ENCODE measurements around the gene DDIT3.
A peak's percentile ranks its signal among the peaks of the same experiment; 100 is the strongest.
"Not testable (repeated sequence)": the region's sequence is repeated elsewhere in the genome, so short reads cannot be mapped to it uniquely, and the experiment has no call there.

The DDIT3 gene

GRCh38 chr12:57496822-57497221 lies 23.5 kb downstream of the DDIT3 start:
- Histone ChIP-seq H3K4me1 (ENCODE audit: control insufficient read depth, insufficient read depth, low read length) (no peaks in the 10 kb centered on the region), H3K36me3 (ENCODE audit: control insufficient read depth, insufficient read depth, low read length) (peaks cover 45% of the 10 kb centered on the region), H3K9me3 (ENCODE audit: control insufficient read depth, low read length) (no peaks in the 10 kb centered on the region), H3K27me3 (ENCODE audit: control insufficient read depth, insufficient read depth, low read length, poor library complexity, severe bottlenecking) (no peaks in the 10 kb centered on the region), H3K4me3 (ENCODE audit: insufficient read depth, low read depth, low read length) (no peak overlapping the region), H3K27ac (ENCODE audit: insufficient read depth, low read depth, low read length, poor library complexity, severe bottlenecking) (no peak overlapping the region)

DNA sequence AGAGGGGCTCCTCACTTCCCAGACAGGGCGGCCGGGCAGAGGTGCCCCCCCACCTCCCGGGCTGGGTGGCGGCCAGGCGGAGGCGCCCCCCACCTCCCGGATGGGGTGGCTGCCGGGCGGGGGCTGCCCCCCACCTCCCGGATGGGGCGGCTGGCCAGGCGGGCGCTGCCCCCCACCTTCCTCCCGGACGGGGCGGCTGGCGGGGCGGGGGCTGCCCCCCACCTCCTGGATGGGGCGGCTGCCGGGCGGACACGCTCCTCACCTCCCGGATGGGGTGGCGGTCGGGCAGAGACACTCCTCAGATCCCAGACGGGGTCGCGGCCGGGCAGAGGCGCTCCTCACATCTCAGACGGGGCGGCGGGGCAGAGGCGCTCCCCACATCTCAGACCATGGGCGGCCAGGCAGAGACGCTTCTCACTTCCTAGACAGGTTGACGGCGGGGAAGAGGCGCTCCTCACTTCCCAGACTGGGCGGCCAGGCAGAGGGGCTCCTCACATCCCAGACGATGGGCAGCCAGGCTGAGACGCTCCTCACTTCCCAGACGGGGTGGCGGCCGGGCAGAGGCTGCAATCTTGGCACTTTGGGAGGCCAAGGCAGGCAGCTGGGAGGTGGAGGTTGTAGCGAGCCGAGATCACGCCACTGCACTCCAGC lies 25.1 kb downstream of the DDIT3 start:
- 93 to 94% methylated on average over 46 to 48 of the region's 48 CpGs for WGBS, 2 experiments
- not testable (repeated sequence) for H3K9me3 ChIP-seq (ENCODE audit: control insufficient read depth, low read length); H3K27me3 ChIP-seq (ENCODE audit: control insufficient read depth, insufficient read depth, low read length, poor library complexity, severe bottlenecking); H3K27ac ChIP-seq (ENCODE audit: insufficient read depth, low read depth, low read length, poor library complexity, severe bottlenecking); H3K4me3 ChIP-seq (ENCODE audit: insufficient read depth, low read depth, low read length); H3K4me1 ChIP-seq (ENCODE audit: control insufficient read depth, insufficient read depth, low read length)
- H3K36me3 ChIP-seq (ENCODE audit: control insufficient read depth, insufficient read depth, low read length) = peaks cover 45% of the 10 kb centered on the region

DNA sequence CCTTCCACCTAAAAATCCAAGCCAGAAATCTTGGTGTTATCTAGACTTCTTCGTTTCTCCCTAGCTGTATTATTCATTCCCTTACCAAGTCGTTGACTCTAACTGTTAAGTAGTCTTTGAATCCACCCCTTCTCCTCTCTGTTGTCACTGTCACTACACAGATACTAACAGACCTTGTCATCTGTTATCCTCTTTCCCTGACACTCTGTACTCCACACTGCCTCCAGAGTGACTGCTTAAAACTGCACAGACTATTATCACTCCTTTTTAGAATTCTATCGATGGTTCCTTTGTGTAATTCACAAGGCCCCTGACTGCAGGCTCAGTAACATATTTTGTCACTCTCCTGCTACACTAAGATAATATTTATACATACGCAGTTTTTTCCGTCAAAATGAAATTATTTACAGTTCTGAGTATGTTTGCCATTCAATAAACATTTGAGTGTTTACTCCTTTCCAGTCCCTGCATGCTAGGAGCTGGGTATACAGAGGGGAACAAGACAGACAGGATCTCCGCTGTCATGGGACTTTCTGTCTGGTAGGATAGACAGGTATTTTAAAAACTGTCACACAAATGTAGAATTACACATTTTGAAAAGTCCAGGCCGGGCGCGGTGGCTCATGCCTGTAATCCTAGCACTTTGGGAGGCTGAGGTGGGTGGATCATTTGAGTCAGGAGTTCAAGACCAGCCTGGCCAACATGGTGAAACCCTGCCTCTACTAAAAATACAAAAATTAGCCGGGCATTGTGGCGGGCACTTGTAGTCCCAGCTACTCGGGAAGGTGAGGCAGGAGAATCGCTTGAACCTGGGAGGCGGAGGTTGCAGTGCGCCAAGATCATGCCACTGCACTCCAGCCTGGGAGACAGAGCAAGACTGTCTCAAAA lies 28.7 kb downstream of the DDIT3 start:
- 94 to 95% methylated on average over 15 of the region's 15 CpGs for WGBS, 2 experiments
- H3K9me3 ChIP-seq (ENCODE audit: control insufficient read depth, low read length) = no peaks in the 10 kb centered on the region
- H3K27me3 ChIP-seq (ENCODE audit: control insufficient read depth, insufficient read depth, low read length, poor library complexity, severe bottlenecking) = no peaks in the 10 kb centered on the region
- H3K27ac ChIP-seq (ENCODE audit: insufficient read depth, low read depth, low read length, poor library complexity, severe bottlenecking) = no peak overlapping the region
- H3K4me3 ChIP-seq (ENCODE audit: insufficient read depth, low read depth, low read length) = no peak overlapping the region
- H3K4me1 ChIP-seq (ENCODE audit: control insufficient read depth, insufficient read depth, low read length) = peaks cover 7% of the 10 kb centered on the region
- peaks cover 24% of the 10 kb centered on the region for H3K36me3 ChIP-seq (ENCODE audit: control insufficient read depth, insufficient read depth, low read length)

- Histone ChIP-seq H3K4me3 (ENCODE audit: insufficient read depth, low read depth, low read length) (no peak overlapping the region), H3K27me3 (ENCODE audit: control insufficient read depth, insufficient read depth, low read length, poor library complexity, severe bottlenecking) (no peaks in the 10 kb centered on the region), H3K36me3 (ENCODE audit: control insufficient read depth, insufficient read depth, low read length) (peaks cover 24% of the 10 kb centered on the region), H3K9me3 (ENCODE audit: control insufficient read depth, low read length) (no peaks in the 10 kb centered on the region), H3K4me1 (ENCODE audit: control insufficient read depth, insufficient read depth, low read length) (peaks cover 7% of the 10 kb centered on the region), H3K27ac (ENCODE audit: insufficient read depth, low read depth, low read length, poor library complexity, severe bottlenecking) (no peak overlapping the region)
- 95 to 97% methylated on average over 4 of the region's 4 CpGs for WGBS, 2 experiments
These were observed 30.2 kb downstream of the DDIT3 start for GRCh38 chr12:57490126-57490525.

DNA sequence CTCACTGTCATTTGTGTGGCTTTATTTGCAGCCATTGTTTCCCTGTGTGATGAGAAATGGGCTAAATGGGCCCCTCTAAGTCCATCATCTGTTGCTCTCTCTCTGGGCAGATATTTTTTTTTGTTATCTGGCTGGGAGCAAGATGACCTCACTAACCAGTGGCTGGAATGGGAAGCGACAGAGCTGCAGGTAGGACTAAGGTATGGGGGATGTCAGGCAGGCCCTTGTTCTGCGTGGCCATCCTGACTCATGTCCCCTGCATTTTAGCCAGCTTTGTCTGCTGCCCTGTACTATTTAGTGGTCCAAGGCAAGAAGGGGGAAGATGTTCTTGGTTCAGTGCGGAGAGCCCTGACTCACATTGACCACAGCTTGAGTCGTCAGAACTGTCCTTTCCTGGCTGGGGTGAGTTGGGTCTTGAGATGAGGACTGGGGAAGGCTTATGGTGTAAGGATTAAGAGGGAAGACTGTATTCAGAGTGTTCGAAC lies 31.1 kb downstream of the DDIT3 start:
- WGBS, 2 experiments = 91 to 95% methylated on average over 4 to 5 of the region's 5 CpGs
- H3K4me1 ChIP-seq (ENCODE audit: control insufficient read depth, insufficient read depth, low read length) = peaks cover 7% of the 10 kb centered on the region
- no peaks in the 10 kb centered on the region for H3K9me3 ChIP-seq (ENCODE audit: control insufficient read depth, low read length)
- H3K36me3 ChIP-seq (ENCODE audit: control insufficient read depth, insufficient read depth, low read length) = peaks cover 24% of the 10 kb centered on the region
- no peaks in the 10 kb centered on the region for H3K27me3 ChIP-seq (ENCODE audit: control insufficient read depth, insufficient read depth, low read length, poor library complexity, severe bottlenecking)
- peak overlapping the region; percentile 85 for H3K4me3 ChIP-seq (ENCODE audit: insufficient read depth, low read depth, low read length)
- no peak overlapping the region for H3K27ac ChIP-seq (ENCODE audit: insufficient read depth, low read depth, low read length, poor library complexity, severe bottlenecking)

GRCh38 chr12:57488402-57489156 lies 31.7 kb downstream of the DDIT3 start:
- peak overlapping the region; percentile 78 for H3K27ac ChIP-seq (ENCODE audit: insufficient read depth, low read depth, low read length, poor library complexity, severe bottlenecking)
- 32 to 35% methylated on average over 11 of the region's 11 CpGs for WGBS, 2 experiments

DNA sequence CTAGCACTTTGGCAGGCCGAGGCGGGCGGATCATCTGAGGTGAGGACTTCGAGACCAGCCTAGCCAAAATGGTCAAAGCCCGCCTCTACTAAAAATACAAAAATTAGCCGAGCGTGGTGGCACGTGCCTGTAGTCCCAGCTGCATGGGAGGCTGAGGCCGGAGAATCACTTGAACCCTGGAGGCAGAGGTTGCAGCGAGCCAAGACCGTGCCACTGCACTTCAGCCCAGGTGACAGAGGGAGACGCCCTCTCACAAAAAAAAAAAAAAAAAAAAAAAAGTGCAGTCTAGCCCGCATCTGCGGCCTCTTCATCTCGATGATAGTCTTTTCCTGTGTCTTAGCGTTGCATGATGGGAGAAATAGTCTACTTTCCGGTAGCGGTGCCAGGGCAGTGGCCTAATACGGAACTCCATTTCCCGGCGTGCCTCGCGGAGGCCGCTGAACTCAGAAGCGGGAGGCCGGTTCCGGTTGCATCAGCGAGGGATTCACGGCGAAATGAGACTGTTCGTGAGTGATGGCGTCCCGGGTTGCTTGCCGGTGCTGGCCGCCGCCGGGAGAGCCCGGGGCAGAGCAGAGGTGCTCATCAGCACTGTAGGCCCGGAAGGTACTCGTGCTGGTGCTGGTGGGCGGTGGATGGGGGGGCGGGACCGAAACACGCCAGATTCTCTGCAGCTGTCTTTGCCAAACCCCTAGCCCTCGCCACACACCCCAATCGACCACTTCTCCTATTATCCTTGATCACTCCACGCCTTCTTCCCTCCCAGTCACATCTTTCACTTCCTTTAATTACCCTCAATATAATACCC lies 32.5 kb downstream of the DDIT3 start, which contains the start of gene MARS1:
MARS1 (plus strand) TSS at position 472 of the 805 bp plus-strand sequence; CDS start at position 495, 23 bp downstream.
- Histone ChIP-seq H3K9me3 (ENCODE audit: control insufficient read depth, low read length) (no peaks in the 10 kb centered on the region), H3K27me3 (ENCODE audit: control insufficient read depth, insufficient read depth, low read length, poor library complexity, severe bottlenecking) (no peaks in the 10 kb centered on the region), H3K36me3 (ENCODE audit: control insufficient read depth, insufficient read depth, low read length) (peaks cover 21% of the 10 kb centered on the region), H3K27ac (ENCODE audit: insufficient read depth, low read depth, low read length, poor library complexity, severe bottlenecking) (peak within 1 kb of the TSS; percentile 78), H3K4me1 (ENCODE audit: control insufficient read depth, insufficient read depth, low read length) (peaks cover 7% of the 10 kb centered on the region), H3K4me3 (ENCODE audit: insufficient read depth, low read depth, low read length) (peak within 1 kb of the TSS; percentile 85)
- WGBS, 2 experiments = 15% methylated on average over 47 of the region's 47 CpGs

More at GRCh38 chr12:57488402-57489156, 31.7 kb downstream of the DDIT3 start:
- H3K4me3 ChIP-seq (ENCODE audit: insufficient read depth, low read depth, low read length) = peak overlapping the region; percentile 85
- peaks cover 21% of the 10 kb centered on the region for H3K36me3 ChIP-seq (ENCODE audit: control insufficient read depth, insufficient read depth, low read length)
- H3K27me3 ChIP-seq (ENCODE audit: control insufficient read depth, insufficient read depth, low read length, poor library complexity, severe bottlenecking) = no peaks in the 10 kb centered on the region
- H3K9me3 ChIP-seq (ENCODE audit: control insufficient read depth, low read length) = no peaks in the 10 kb centered on the region
- H3K4me1 ChIP-seq (ENCODE audit: control insufficient read depth, insufficient read depth, low read length) = peaks cover 7% of the 10 kb centered on the region

- 92% methylated on average over 27 of the region's 27 CpGs for WGBS, 2 experiments
- Histone ChIP-seq H3K27ac (ENCODE audit: insufficient read depth, low read depth, low read length, poor library complexity, severe bottlenecking) (no peak overlapping the region), H3K4me3 (ENCODE audit: insufficient read depth, low read depth, low read length) (no peak overlapping the region), H3K4me1 (ENCODE audit: control insufficient read depth, insufficient read depth, low read length) (peaks cover 7% of the 10 kb centered on the region), H3K36me3 (ENCODE audit: control insufficient read depth, insufficient read depth, low read length) (peaks cover 21% of the 10 kb centered on the region), H3K27me3 (ENCODE audit: control insufficient read depth, insufficient read depth, low read length, poor library complexity, severe bottlenecking) (no peaks in the 10 kb centered on the region), H3K9me3 (ENCODE audit: control insufficient read depth, low read length) (no peaks in the 10 kb centered on the region)
These were observed 33.2 kb downstream of the DDIT3 start for GRCh38 chr12:57487055-57487596.

DNA sequence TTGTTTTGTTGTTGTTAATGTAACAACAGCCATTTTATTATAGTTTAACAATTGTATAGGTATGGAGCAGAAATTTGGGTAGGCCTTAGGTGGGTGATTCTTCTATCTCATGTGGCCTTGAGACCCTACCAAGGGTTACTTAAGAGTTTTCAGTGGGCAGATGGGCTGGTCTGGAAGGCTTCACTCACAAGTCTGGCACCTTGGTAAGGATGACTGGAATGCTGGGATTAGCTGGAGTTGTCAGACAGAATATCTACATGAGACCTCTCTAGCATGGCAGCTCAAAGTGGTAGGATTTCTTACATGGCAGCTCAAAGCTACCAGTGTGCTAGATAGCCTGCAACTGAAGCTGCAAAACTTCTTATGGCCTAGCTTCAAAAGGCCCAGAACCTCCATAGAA lies 34.6 kb downstream of the DDIT3 start:
- no peaks in the 10 kb centered on the region for H3K27me3 ChIP-seq (ENCODE audit: control insufficient read depth, insufficient read depth, low read length, poor library complexity, severe bottlenecking)
- peaks cover 9% of the 10 kb centered on the region for H3K36me3 ChIP-seq (ENCODE audit: control insufficient read depth, insufficient read depth, low read length)
- H3K27ac ChIP-seq (ENCODE audit: insufficient read depth, low read depth, low read length, poor library complexity, severe bottlenecking) = no peak overlapping the region
- no peak overlapping the region for H3K4me3 ChIP-seq (ENCODE audit: insufficient read depth, low read depth, low read length)
- H3K4me1 ChIP-seq (ENCODE audit: control insufficient read depth, insufficient read depth, low read length) = peaks cover 7% of the 10 kb centered on the region
- H3K9me3 ChIP-seq (ENCODE audit: control insufficient read depth, low read length) = no peaks in the 10 kb centered on the region

All from ectodermal cell (in vitro differentiated cells).